NT2/D1 (cell line): Measurements from ENCODE around the gene CYB561D2.

Experiments
- DNase-seq: peaks from one replicate; pipeline ENCODE4 v3.0.0-alpha.2; 2011; ENCODE audit warnings: low read depth, low spot score
- H3K27me3 ChIP-seq: 2 replicates; pipeline ENCODE4 v1.6.0; 2011; ENCODE audit warnings: mild to moderate bottlenecking; ENCODE audit not compliant: insufficient read length, insufficient read depth
- H3K36me3 ChIP-seq: 2 replicates; pipeline ENCODE4 v1.6.1; 2011; ENCODE audit warnings: mild to moderate bottlenecking, low read length, mixed read lengths; ENCODE audit not compliant: insufficient read depth, insufficient read length
- H3K4me1 ChIP-seq: 2 replicates; pipeline ENCODE4 v1.5.1; 2011; ENCODE audit not compliant: insufficient read depth, insufficient read length
- H3K4me3 ChIP-seq: 2 replicates; pipeline ENCODE4 v1.5.1; 2011; ENCODE audit warnings: low read depth; ENCODE audit not compliant: insufficient read length
- H3K9ac ChIP-seq: 2 replicates; pipeline ENCODE4 v1.6.0; 2011; ENCODE audit warnings: low read depth; ENCODE audit not compliant: insufficient read length
- H3K9me3 ChIP-seq: 2 replicates; pipeline ENCODE4 v1.5.1; 2011; ENCODE audit warnings: mild to moderate bottlenecking, low read length; ENCODE audit not compliant: insufficient read depth
- SUZ12 ChIP-seq: IDR thresholded peaks from 2 replicates; pipeline ENCODE4 v1.6.1; 2011; ENCODE audit not compliant: insufficient read length, insufficient read depth; ENCODE audit errors: extremely low read depth
- YY1 ChIP-seq: IDR thresholded peaks from 2 replicates; pipeline ENCODE4 v1.6.1; 2011; ENCODE audit not compliant: insufficient read length, insufficient read depth
- ZNF274 ChIP-seq: IDR thresholded peaks from 2 replicates; pipeline ENCODE4 v1.6.1; 2011; ENCODE audit warnings: mild to moderate bottlenecking, low read depth, low read length

Gene CYB561D2

DNA sequence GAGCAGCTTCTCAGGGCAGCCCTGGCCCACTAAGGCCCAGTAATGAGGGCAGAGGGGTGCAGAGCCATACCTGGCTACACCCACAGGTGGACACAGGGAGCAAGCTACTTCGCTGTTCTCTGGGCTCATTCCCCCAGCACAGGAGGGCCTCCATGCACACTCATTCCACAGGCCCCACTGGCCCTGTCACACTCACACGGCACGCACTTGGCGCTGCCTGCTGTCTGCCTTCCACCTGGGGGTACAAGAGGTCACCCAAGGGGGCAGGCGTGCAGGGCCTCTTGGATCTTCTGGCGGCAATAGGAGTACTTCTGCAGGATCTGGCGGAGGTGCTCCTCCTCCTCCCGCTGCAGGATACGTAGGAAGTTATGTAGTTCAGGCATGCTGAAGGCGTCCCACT lies 20.3 kb upstream of the CYB561D2 start:
- no peaks in the 10 kb centered on the region for H3K9me3 ChIP-seq
- H3K9ac ChIP-seq = no peak overlapping the region
- H3K27me3 ChIP-seq = no peaks in the 10 kb centered on the region
- H3K4me1 ChIP-seq = no peaks in the 10 kb centered on the region
- no peak overlapping the region for H3K4me3 ChIP-seq
- peaks cover 80% of the 10 kb centered on the region for H3K36me3 ChIP-seq
- no peak for TF ChIP-seq ZNF274
- no peak for TF ChIP-seq YY1
- TF ChIP-seq SUZ12 = no peak
- no peak for DNase-seq

DNA sequence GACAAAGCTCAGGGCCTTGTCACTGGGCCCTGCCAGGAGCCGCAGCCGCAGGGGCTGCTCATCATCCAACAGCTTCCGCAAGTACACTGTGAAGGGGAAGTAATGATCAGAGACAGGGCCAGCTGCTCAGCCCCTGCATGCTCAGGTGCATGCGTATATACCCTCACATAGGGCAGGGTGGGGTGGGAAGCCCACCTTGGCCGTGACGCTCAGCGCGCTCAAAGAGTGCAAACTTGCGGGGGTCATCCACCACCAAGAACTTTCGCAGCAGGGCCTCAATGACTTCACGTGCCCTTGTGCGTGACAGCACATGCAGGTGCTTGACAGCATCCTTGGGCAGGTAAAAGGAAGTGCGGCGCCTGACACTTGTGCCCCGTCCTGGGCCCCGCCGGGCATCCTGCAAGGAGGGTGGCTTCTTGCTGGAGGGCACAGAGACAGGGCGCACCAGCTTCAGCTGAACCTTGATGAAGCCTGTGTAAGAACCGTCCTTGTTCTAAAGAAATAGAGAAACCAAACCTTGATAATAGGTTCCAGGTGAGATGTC lies 19.2 kb upstream of the CYB561D2 start:
- Histone ChIP-seq H3K9ac (no peak overlapping the region), H3K4me1 (no peaks in the 10 kb centered on the region)
- TF ChIP-seq ZNF274 = no peak
- TF ChIP-seq YY1 = no peak
- TF ChIP-seq SUZ12 = no peak

DNA sequence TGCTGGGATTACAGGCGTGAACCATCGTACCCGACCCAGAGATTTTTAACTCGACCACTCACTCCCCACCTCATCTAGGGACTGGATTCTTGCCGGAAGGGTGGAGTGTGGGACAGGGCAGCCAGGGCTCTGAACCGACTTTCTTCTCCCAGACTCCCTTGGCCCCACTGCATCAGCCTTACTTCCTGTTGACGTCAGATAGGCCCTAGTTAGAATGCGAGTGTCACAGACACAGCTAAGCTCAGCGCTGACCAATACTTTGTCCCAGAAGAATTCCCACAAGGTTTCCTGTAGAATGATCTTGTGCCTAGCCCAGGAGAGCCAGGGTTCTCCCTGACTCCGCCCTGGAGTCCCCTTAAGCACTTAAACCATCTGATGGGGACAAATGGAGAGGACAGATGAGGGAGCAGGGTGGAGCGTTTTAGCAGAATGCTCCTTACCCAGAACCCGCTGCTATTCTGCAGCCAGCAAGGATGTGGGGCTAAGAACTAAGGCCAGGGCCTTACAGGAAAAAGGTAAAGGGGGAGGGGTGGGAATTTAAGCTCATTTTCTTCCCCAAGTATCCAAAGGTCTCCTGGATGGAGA lies 16.8 kb upstream of the CYB561D2 start:
- peaks cover 75% of the 10 kb centered on the region for H3K36me3 ChIP-seq
- DNase-seq = no peak
- no peaks in the 10 kb centered on the region for H3K9me3 ChIP-seq
- no peak overlapping the region for H3K4me3 ChIP-seq
- H3K27me3 ChIP-seq = no peaks in the 10 kb centered on the region
- TF ChIP-seq YY1 = no peak
- TF ChIP-seq ZNF274 = no peak
- no peak for TF ChIP-seq SUZ12
- H3K9ac ChIP-seq = no peak overlapping the region
- peaks cover 4% of the 10 kb centered on the region for H3K4me1 ChIP-seq

More for the DNA sequence above, 19.2 kb upstream of the CYB561D2 start:
- no peak overlapping the region for H3K4me3 ChIP-seq
- no peaks in the 10 kb centered on the region for H3K27me3 ChIP-seq
- H3K36me3 ChIP-seq = peaks cover 80% of the 10 kb centered on the region
- no peaks in the 10 kb centered on the region for H3K9me3 ChIP-seq
- no peak for DNase-seq

DNA sequence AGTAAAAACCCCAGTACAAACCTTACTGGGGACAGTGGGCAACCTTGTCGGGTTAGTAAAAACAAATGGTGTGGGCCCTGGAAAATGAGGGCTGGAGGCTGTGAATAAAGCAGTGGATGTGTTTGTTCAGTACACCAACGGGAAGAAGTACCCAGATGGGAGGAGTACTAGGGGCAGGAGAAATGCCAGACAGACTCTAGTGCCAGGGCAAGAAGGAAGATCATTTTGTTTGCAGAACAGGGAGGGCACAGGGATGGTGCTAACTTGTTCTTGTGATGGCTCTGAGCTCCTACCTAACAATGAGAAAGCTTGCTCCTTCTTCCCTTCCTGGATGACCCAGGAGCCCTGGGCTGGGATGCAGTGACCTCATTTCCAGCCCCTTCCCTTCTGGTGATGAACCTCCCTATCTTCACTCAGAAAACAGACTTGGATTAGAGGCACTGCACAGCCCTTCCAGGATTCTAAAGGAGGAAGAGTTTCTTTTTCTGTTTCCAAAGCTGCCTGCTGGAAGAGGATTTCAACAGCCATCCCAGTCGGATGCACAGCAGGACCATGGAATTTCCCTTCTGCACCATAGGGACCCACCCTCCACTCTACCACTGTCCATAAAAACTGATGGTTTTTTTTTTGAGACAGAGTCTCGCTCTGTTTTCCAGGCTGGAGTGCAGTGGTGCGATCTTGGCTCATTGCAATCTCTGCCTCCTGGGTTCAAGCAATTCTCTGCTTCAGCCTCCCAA lies 16.2 kb upstream of the CYB561D2 start:
- Histone ChIP-seq H3K4me3 (no peak overlapping the region), H3K27me3 (no peaks in the 10 kb centered on the region), H3K36me3 (peaks cover 69% of the 10 kb centered on the region), H3K9me3 (no peaks in the 10 kb centered on the region), H3K9ac (peak overlapping the region; percentile 57), H3K4me1 (peaks cover 4% of the 10 kb centered on the region)
- no peak for DNase-seq
- TF ChIP-seq SUZ12 (no peak), ZNF274 (no peak), YY1 (no peak)

DNA sequence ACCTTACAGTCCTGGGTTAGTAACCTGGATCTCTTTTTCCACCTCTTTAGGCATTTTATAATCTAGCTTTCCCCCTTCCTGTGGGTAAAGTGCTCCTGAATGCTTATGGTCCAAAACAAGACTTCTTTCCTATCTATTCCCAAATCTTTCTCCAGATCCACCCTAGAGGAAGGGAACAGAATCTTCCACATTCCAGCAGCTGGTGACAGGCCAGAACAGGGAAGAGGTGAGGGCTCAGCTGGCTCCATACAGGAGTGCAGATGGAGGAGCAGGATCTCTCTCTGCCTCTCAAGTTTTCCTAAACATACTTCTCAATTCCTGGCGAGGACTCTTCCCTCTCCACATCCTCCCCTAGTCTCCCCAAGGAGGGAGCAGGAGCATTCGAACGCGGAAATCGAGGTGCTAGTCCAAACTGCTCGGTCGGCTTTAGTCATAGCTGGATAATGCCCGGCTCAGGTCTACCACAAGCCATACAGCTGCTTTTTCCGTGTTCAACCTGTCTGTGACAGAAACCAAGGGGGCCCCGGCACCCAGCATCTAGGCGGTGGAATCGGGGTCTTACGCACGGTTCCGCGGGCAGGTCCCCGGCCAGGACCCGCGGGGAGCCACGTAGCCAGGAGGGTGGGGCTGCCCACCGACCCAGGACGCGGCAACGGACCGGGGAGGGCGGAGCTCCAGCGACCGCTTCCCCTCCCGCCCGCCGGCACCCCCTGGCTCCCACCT lies 14.0 kb upstream of the CYB561D2 start:
- DNase-seq = no peak
- peaks cover 9% of the 10 kb centered on the region for H3K27me3 ChIP-seq

DNA sequence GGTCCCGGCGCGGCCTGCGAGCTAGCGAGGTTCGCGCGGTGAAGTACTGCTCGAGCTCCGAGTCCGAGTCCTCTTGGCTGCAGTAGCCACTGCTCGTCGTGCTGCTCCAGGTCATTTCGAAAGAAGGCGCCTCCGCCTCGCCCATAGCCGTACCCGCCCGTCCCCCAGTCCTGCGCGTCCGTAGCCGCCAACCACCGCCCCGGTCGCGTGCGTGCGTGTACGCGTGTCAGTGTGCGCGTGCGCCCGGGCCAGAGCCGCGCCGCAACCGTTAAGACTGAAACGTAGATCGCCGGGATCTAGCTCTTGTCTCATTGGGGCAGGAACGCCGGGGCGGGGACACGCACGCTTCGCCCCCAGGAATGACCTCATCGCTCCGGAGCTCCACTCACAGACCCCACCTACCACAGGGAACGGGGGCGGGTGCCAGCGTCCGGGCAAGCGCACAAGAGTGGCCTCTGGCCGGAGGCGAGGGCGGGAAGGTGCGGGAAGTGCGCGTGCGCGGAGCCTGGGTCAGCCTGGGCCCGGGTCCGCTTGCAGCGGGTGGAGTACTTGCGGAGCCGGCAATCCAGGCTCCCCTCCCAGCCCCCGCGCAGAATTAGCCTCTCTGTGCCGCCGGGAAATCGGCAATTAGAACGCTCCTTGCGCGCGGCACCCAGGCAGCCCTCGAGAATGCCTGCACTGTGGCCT lies 13.3 kb upstream of the CYB561D2 start:
- DNase-seq = peak; percentile 99
- peak overlapping the region; percentile 98 for H3K9ac ChIP-seq
- no peak for TF ChIP-seq YY1
- TF ChIP-seq SUZ12 = no peak
- no peak for TF ChIP-seq ZNF274
- peaks cover 10% of the 10 kb centered on the region for H3K4me1 ChIP-seq
- H3K9me3 ChIP-seq = no peaks in the 10 kb centered on the region
- peaks cover 11% of the 10 kb centered on the region for H3K27me3 ChIP-seq
- H3K4me3 ChIP-seq = peak overlapping the region; percentile 96
- H3K36me3 ChIP-seq = peaks cover 41% of the 10 kb centered on the region

More for the DNA sequence above, 14.0 kb upstream of the CYB561D2 start:
- no peak for TF ChIP-seq YY1
- no peak for TF ChIP-seq ZNF274
- TF ChIP-seq SUZ12 = no peak
- H3K9me3 ChIP-seq = no peaks in the 10 kb centered on the region
- peak overlapping the region; percentile 96 for H3K4me3 ChIP-seq
- peaks cover 8% of the 10 kb centered on the region for H3K4me1 ChIP-seq
- H3K9ac ChIP-seq = peak overlapping the region; percentile 98
- peaks cover 48% of the 10 kb centered on the region for H3K36me3 ChIP-seq
